ENCODE measurements around the gene USP13. TPM values are rescaled to one million over a fixed set of nuclear protein-coding genes. Genes with fewer than 3 reads are reported as not detected.

The USP13 gene, protein sequence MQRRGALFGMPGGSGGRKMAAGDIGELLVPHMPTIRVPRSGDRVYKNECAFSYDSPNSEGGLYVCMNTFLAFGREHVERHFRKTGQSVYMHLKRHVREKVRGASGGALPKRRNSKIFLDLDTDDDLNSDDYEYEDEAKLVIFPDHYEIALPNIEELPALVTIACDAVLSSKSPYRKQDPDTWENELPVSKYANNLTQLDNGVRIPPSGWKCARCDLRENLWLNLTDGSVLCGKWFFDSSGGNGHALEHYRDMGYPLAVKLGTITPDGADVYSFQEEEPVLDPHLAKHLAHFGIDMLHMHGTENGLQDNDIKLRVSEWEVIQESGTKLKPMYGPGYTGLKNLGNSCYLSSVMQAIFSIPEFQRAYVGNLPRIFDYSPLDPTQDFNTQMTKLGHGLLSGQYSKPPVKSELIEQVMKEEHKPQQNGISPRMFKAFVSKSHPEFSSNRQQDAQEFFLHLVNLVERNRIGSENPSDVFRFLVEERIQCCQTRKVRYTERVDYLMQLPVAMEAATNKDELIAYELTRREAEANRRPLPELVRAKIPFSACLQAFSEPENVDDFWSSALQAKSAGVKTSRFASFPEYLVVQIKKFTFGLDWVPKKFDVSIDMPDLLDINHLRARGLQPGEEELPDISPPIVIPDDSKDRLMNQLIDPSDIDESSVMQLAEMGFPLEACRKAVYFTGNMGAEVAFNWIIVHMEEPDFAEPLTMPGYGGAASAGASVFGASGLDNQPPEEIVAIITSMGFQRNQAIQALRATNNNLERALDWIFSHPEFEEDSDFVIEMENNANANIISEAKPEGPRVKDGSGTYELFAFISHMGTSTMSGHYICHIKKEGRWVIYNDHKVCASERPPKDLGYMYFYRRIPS
- 11.8 and 12.9 TPM in 2 replicates for total RNA-seq

DNA sequence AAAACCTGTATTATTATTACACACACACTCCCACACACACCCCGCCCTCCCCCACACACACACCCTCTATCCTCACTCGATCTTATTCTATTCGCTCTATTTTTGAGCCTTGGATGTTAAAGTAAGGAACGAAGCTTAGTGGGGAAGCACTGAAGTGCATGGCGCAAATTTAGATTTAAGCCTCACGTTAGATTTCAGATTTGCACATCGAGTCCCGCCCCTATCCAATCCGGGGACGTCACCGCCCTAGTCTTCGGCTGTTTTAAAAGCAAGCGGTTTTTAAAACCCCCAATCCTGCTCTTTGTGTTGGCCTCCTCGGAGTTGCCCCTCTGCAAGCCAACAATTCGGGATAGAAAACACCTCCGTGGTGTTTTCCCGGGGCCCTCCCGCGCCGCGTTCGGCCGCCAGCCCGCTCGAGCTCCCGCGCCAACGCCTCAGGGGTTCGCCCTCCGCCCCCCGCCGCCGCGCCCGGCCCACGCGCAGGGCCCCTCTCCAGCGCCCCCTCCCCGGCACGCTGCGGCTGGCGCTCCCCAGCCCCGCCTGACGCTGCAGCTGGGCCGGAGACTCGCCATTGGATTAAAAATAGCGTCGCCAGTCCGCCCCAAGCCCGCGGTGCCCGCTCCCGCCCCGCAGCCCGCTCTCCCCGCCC, at the start of gene USP13:
Gene USP13 (plus strand): TSS at position 594 of the 649 bp plus-strand sequence. CDS start 186 bp downstream, outside the sequence.

DNA sequence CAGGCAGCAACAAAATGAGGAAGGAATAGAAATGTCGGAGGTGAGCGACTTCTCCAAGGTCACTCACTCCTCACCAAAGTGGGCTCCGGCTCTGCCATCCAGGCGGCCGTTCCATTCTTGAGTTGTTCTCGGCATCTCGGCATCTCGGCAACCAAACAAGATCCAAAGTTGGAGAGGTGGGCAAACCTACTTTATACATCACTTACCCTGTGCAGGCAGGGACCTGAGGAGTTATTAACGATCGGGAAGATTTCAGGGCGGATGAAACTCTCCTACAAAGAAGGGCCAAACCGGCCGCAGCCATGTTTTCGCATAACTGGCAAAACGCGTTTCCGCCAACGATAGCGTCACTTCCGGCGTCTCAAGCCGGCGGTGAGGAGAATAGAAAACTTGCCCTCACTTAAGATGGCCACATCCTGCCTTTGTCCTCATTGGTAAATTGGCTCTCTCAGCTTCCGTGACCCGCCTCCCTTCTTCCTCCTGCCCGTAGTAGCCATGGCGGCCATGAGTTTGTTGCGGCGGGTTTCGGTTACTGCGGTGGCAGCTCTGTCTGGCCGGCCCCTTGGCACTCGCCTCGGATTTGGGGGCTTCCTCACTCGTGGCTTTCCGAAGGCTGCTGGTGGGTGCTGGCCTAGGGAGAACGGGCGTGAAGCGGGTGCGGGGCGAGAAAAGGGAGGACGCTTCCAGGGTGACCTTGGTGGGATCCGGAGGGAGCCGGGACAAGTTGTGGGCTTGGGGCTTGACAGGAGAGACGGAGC, 48.3 kb upstream of the USP13 start, which contains the start of the genes MRPL47 and NDUFB5:
Gene MRPL47 (minus strand): TSS at position 318 of the 758 bp plus-strand sequence. CDS start 14 bp downstream, at position 304.
Gene NDUFB5 (plus strand): TSS at position 474 of the 758 bp plus-strand sequence. CDS start 22 bp downstream, at position 496.

Small RNA genes within 50 kb of the gene (small RNA-seq; reads per million reads assigned to genes)
- gene RF01210: not detected

Other genes starting within 250 kb of the USP13 start
- gene GNB4, start 201.6 kb upstream of the USP13 start, total RNA-seq: 111 and 124 TPM in 2 replicates
- gene ACTL6A, start 90.1 kb upstream of the USP13 start, total RNA-seq: 38.2 and 47.2 TPM in 2 replicates
- gene MRPL47, start 48.4 kb upstream of the USP13 start, total RNA-seq: 40.8 and 45.2 TPM in 2 replicates
- gene NDUFB5, start 48.2 kb upstream of the USP13 start, total RNA-seq: 142 and 145 TPM in 2 replicates